ENCODE results near the gene ECM1. TPM values are rescaled to one million over a fixed set of nuclear protein-coding genes. Genes with fewer than 3 reads are reported as not detected.
A peak's percentile ranks its signal among the peaks of the same experiment; 100 is the strongest.

The ECM1 gene
- total RNA-seq, 1 donor from 2014 or later: 15.3 TPM

DNA sequence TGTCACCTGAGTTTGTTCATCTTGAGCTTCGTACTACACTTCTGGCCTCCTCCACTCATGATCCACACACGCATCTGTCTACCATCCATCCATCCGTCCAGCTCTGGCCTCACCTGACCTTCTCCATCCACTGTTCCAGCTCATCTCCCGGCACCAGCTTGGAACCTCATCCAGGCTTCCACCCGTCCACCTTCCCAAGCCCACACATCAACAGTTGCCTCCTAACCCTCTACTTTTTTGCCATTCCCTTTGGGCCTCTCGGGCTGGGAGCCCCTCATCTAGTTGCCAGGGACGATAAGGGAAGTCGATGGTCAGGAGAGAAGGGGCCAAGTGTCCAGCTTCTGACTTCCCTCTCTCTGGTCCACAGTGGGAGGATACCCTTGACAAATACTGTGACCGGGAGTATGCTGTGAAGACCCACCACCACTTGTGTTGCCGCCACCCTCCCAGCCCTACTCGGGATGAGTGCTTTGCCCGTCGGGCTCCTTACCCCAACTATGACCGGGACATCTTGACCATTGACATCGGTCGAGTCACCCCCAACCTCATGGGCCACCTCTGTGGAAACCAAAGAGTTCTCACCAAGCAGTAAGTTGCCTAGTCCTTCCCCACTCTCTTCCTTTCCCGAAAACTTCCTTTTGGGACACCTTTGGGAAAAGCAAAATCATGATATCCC lies 4.2 kb downstream of the ECM1 start:
- DNase-seq (ENCODE audit: low spot score): no peak
- no peak for ATAC-seq

DNA sequence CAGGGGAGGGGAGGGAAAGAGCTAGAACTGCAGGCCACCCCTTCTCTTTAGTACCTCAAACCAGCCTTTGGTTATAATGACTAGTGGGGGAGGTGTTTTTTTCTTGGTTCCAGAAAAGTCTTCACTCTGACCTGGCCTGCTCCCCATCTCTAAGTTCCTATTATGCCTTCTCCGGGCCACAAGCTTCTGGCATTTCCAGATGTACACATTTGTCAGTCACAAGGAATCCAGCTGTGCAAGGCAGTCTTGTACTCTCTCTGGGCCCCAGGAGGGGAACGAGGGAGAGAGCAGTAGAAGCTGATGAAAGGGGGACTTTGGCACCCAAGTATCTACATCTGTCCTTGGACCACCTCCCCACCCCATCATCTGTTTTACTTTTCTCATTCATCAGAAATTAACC lies 4.9 kb downstream of the ECM1 start:
- ATAC-seq (no peak), DNase-seq (ENCODE audit: low spot score) (no peak)

DNA sequence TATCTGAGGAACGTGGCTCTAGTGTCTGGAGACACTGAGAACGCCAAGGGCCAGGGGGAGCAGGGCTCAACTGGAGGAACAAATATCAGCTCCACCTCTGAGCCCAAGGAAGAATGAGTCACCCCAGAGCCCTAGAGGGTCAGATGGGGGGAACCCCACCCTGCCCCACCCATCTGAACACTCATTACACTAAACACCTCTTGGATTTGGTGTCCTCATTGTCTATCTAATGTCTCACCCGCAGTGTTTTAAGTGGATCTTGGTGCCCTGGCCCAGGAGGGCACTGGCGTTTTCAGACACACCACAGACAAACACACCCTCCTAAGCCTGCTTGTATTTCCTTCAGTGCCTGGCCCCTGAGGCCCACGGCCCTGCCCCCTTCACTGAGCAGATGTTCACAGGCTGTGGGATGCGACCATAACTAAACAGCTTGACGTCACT lies 5.5 kb downstream of the ECM1 start:
- ATAC-seq (no peak), DNase-seq (ENCODE audit: low spot score) (no peak)

DNA sequence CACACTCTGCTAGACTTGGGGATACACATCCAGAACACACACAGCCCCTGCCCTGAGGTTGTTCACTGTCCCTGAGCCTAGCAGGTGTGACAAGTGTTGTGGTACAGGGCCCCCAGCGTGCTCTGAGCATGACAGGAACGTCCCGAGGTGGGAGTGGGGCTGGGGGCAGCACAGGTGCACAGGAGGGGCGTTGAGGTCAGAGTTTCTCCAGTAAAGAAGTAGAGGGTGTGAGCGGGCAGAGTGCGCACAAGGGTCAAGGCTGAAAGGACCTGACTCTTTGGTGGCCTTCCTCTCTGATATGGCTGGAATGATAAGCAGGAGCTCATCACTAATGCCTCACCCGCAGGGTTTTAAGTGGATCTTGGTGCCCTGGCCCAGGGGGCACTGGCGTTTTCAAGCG lies 6.4 kb downstream of the ECM1 start:
- ATAC-seq: no peak
- no peak for DNase-seq (ENCODE audit: low spot score)

DNA sequence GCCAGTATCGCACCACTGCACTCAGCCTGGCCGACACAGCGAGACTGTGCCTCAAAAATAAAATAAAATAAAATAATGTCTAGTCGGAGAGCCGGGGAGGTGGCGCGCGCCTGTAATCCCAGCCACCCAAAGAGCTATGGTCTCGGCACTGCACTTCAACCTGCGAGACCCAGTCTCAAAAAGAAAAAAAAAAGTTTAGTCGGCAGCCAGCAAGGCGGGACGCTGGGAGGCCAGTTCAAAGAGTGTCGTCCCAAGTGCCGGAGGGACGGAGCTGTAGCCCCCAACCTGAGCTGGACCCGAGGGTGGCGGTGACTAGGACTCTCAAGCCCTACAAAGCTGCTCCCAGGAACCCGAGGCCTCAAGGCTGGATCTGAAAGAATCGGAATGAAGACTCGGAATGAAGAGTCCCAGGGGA lies 7.0 kb downstream of the ECM1 start:
- ATAC-seq (peak; percentile 3), DNase-seq (ENCODE audit: low spot score) (no peak)

DNA sequence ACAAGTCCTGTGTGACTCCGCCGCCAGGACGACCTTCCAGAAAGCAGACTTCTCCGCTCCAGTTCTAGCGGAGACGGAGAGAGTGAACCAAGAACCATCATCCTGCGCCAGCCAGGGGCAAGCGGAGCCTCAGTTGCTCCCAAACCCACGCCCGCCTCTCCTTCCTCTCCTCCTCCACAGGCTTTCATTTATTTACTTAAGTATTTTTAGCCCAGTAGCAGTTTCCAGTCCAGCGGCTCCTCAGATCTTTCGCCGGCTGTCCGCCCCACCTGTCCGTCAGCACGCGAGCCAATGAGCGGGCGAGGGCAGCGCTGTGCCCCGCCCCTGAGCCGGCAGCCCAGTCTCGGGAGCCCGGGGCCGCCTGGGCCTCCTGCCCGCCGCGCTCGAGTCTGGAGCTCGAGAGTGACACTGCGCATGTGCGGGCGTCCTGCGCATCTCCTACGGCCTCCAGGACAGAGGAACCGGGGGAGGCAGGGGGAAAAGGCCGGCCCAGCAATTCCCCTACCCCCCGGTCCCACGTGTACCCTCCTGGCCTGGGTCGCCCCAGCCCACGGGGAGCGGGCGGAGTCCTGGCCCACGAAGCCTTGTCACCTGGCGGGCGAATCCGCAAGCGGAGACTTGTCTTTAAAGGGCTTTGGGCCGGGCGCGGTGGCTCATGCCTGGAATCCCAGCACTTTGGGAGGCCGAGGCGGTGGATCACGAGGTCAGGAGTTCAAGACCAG lies 7.6 kb downstream of the ECM1 start, which contains the start of gene FALEC:
Gene FALEC (plus strand): TSS at position 425 of the 722 bp plus-strand sequence.
- DNase-seq (ENCODE audit: low spot score) (peak; percentile 99), ATAC-seq (peak; percentile 96)

DNA sequence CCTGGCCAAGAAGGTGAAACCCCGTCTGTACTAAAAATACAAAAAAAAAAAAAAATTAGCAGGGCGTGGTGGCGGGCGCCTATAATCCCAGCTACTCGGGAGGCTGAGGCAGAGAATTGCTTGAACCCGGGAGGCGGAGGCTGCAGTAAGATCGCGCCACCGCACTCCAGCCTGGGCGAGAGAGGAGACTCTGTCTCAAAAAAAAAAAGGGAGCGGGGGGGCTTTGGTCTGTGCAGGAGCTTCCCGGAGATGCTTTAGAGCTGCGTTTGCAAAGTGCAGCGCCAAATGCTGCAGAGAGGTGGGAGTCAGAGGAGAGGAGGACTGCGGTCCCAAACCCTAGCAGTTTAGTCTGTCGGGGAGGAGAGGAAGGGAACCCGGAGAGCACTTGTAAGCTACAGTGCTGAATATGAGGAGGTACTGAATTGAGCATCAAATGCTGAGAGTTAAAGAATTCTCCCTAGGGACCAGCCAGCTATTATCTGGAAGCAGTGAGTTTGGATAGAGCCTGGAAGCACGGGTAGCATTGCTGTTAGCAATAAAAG lies 8.2 kb downstream of the ECM1 start:
- ATAC-seq (no peak), DNase-seq (ENCODE audit: low spot score) (no peak)

DNA sequence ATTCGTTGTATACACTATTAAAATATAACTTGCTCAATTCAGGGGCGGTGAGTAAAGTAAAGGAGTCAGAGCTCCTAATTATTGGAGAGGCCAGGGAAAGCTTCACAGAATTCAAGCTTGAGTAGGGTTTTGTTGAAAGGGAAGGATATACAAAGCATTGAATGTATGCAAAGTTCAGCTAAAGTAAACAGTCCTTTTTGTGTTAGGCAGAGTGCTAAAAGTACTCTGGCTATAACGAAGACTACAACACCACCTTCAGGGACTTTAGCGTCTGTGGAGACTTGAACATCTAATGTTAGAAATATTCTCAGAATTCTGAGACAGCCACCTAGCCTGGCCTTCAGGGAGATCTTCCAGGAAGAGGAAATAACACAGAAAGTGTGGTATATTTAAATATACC lies 8.7 kb downstream of the ECM1 start:
- ATAC-seq (no peak), DNase-seq (ENCODE audit: low spot score) (no peak)

DNA sequence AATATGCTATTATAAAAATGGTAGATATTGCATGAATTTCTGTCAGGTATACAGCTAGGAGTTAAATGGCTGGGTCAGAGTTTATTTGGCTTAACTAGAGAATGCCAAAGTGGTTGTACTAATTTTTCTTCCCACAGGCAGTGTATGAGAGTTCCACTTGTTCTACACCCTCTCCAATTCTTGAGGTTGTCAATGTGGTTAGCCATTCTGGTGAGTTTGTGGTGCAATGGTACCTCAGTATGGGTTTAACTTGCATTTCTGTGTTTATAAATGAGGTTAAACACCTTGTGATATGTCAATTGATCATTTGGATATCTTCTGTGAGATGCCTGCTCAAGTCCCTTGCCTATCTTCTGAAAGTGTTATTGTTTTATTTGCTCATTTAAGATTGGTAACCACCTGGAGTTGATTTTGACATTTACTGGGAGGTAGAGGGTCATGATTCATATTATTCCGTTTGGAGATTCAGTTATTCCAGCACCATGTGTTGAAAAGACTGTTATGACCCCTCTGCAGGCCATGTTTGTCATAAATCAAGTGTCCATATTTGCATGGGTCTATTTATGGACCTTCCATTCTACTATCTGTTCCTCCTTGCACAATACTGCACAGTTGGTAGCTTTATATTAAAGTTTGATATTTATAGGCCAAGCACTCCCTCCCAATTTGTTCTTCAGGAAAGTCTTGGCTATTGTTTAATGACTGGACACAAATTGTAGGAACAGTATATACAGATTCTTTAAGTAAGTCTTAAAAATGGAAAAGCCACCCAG lies 13.5 kb downstream of the ECM1 start:
- no peak for DNase-seq (ENCODE audit: low spot score)
- ATAC-seq: no peak

DNA sequence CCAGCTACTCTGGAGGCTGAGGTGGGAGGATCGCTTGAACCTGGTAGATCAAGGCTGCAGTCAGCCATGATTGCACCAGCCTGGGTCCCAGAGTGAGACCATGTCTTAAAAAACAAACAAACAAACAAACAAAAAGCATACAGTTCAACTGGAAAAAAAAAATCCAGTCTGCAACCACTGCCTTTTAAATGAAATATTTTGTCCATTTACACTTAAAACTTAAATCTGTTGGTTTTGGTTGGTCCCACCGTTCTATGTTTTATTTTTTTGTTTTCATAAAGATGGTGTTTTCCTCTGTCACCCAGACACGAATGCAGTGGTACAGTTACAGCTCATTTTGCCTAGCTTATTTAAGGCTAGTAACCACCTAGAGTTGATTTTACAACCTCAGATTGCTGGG lies 17.4 kb downstream of the ECM1 start:
- DNase-seq (ENCODE audit: low spot score) (no peak), ATAC-seq (no peak)

DNA sequence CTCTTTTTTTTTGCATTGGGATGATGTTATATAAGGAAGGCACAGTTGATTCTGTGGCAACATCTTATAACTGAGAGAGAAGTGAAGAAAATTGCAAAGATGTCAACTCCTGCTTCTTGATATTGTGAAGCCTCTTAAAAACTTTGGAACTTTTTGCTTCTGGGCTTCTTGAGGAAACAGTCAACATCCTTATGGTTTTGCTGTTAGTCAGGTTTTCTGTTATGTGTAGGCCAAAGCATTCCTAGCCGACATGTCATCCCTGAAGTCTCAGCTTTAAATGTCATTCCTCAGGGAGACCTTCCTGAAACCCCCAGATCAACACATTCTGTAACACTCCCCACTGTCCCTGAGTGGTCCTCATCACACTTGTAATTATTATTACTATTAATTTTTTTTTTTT lies 20.3 kb downstream of the ECM1 start:
- DNase-seq (ENCODE audit: low spot score) (no peak), ATAC-seq (no peak)

DNA sequence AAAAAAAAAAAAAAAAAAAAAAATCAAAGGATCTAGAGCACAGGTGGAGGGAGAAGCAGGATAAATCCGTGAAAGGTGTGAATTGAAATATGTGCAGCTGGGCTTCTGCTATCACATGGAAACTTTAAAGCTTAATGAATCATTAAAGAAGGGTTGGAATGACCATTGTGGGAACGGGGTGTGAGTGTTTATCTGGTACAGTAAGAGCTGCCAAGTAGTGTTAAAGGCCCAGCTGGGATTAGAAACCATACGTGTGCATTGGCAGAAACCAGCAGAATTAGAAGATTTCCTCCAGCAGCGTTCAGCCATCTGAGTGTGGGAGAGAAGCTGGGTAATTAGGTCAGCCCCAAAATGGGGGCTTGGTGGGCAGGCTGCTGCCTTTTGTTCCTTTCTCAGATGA lies 21.1 kb downstream of the ECM1 start:
- ATAC-seq: peak; percentile 17
- DNase-seq (ENCODE audit: low spot score): no peak

DNA sequence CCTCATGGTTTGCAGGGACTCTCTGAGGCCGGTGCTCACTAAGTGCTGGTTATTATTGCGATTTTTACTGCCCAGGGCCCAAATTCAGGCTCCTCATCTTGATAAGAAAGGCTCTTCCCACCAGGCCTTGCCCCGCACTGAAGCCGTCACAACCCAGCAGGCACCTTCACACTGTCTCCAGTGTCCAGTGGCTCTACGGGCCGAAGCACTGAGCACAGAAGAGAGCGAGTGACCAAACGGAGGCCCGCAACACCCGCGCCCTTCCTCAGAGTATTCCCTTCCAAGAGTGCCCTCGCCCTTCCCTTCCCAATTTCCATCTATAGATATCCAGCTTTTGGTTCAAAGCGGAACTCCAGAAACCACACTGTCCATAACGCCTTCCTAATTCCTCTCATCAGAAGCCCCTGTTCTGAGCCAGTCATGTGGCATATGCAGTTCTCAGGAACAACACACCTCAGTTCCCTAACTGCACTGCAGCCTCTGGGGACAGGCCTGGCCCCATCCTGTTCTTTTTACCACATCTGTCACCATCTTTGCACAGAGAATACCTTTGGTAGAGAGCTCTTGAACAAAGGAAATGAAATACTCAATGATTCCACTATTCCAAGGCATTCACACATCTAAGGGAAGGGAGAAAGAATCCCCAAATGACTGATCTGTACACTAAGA lies 22.7 kb downstream of the ECM1 start:
- no peak for DNase-seq (ENCODE audit: low spot score)

DNA sequence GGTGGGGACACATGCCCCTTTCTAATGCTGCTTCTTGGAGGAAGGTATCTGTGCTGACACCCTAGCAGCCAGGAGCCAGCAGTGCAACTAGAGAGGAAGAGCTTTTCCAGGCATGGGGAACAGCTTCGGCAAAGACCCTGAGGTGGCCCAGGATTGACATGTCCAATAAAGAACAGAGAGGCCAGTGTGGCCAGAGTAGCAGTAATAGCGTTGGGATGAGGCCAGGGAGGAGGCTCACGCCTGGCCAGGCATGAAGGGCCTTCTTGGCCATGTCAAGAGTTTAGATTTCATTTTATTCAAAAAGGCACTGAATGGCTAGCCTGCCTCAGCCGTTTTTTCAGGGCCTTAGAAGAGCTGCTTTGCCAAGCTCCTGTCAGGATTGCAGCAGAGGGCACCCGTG lies 25.0 kb downstream of the ECM1 start:
- no peak for DNase-seq (ENCODE audit: low spot score)
- peak; percentile 26 for ATAC-seq

More for the DNA sequence above, 22.7 kb downstream of the ECM1 start:
- ATAC-seq: no peak

DNA sequence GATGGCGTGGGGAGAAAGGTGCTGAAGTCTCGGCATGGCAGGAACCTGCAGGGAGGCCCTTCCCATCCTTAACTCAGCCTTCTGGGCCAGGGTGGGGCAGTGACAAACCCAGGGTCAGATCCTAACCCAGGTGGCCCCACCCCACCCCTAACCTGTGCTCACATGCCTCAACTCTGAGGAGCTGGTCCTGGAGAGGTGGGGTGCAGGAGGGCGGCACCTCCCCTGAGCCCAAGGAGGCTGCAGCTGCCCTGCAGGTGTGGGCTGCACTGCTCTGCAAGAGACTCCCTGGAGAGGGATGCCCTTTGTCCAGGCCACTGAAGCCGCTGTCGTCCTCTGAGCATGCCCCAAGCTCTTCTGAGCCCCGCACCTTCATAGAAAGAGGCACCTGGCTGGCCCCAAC lies 26.1 kb downstream of the ECM1 start:
- ATAC-seq (no peak), DNase-seq (ENCODE audit: low spot score) (no peak)

DNA sequence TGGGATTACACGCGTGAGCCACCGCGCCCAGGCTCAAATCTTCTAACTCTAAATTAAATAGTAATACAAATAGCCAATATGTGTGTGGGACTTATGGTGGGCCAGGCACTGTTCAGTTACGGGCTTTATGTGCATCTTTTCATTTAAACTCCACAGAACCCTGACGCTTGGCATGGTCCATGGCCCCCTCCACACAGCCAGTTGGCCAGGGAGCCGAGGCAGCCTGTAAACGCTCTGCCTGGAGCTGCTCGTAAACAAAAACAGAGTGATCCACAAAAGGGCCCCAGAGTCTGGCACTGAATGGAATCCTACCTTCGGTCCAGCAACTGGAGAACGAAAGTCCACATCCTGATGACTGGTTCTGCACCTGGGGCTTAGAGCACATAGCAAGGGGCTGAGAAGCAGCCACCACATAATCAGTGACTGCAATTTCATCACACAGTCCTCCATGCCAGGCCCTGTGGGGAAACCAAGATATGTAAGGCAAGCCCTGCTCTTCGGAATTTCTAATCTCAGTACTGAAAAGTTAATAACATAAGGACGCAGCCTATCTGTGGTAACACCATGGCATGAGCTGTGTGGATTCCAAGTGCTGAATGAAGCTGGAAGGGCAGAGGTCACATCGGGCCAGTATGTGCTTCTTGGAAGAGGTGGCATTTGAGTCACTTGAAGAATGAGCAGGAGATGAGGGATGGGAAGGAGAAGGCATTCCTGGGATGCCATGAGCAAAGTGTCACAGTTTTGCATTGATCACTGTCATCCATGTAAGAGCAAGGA lies 27.8 kb downstream of the ECM1 start:
- DNase-seq (ENCODE audit: low spot score): no peak
- ATAC-seq: no peak

DNA sequence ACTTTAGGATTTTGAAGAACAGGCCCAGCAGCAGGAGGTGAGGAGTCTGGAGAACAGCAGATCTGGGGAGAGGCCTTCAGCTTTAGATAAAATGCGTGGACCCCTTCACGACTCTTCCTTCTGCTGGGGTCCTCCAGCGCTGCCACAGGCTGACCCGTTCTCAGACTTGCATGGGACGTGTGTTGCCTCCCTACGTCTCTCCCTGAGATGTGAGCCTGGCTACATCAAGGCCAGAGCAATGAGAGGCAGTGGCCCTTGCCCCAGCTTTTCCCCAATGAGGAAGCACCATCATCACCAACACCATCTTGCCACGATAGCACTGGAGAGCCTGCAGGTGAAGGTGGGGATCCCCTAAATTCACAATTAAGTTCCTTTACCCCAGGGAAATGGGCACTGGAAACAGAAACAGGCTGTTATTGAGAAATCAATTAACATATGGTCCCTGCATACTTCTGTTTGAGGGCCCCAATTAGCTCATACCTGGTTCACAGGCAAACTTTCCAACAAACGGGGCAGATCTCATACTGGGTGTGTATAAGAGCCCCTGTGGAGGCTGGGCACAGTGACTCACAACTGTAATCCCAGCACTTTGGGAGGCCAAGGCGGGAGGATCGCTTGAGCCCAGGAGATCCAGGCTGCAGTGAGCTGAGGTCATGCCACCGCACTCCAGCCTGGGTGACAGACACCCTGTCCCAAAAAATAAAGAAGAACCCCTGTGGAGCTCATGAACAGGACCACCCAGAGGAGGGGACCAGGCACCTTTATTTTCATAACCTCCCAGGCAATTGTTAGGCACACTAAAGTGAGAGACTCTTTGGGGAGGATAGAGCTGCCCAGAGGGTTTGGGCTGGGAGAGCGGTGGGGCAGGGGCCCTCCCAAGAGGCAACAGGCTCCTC lies 29.2 kb downstream of the ECM1 start:
- ATAC-seq (no peak), DNase-seq (ENCODE audit: low spot score) (no peak)

DNA sequence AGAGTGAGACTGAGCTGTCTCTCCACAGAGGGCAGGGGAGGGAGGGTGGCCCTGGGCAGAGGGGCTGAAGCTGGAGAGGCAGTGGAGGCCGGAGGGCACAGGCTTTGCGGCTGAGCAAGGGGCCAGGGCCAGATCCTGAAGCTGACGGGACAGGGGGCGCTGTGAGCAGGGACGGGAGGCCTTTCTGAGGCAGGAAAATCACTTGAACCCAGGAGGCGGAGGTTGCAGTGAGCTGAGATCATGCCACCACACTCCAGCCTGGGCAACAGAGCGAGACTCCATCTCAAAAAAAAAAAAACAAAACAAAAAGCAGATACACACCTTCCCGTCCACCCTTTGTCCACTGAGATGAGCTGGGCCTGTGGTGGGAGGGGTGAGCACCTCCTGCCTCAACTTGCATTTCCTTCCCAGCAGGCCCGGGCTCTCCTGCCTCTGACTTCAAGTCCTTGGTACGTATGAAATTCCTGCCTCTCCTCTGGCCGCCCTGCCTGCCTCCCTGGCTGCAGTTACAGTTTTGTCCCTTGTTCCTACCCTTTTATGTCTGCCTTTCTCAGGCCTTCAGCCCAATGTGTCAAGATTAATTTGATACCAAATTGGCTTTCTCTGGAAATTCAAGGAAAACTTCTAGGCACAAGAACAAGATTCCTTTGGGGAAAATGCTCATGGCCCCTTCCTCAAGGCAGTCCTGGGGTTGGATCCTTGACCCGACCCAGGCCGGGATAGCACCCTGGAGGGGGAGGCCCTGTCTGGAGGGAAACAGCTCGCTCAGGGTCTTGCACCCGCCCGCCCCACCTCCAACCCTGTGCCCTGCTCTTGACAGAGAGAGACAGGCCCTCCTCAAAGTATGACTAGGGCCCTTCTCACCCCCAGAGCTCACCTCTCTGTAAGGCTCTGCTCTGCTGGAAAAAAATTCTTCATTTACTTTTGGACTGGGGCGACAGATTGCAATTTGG lies 30.1 kb downstream of the ECM1 start:
- ATAC-seq (peak; percentile 15), DNase-seq (ENCODE audit: low spot score) (no peak)
